SK-N-SH (cell line): Measurements from ENCODE around the gene GRIK5. TPM values are rescaled to one million over a fixed set of nuclear protein-coding genes. Genes with fewer than 3 reads are reported as not detected.

Experiments used
- CTCF ChIA-PET: fragments of 300-600, 350-600 bp; formaldehyde crosslinking; extraction: SDS; loops from one replicate; lab custom pipeline; 2021; lab: Yijun Ruan, JAX
- POLR2A ChIA-PET: fragments of 350-600 bp; sonication (Branson Sonifier 250); formaldehyde crosslinking; extraction: SDS; loops from one replicate; lab custom pipeline; 2020; ENCODE audit warnings: antibody characterized with exemption, inconsistent platforms; lab: Yijun Ruan, JAX
- DNase-seq: peaks from one replicate; pipeline ENCODE4 v3.0.0; 2012
- H2AFZ ChIP-seq: fragments of 200-600 bp; sonication (generic); 2 replicates; pipeline ENCODE4 v1.8.1; 2016; ENCODE audit warnings: antibody characterized with exemption, mild to moderate bottlenecking, low read depth
- H3F3A ChIP-seq: fragments of 200-600 bp; sonication (generic); replicated peaks from 2 replicates; pipeline ENCODE3; 2016; ENCODE audit warnings: antibody characterized with exemption, mild to moderate bottlenecking; ENCODE audit not compliant: insufficient read depth
- H3K27ac ChIP-seq, 2 experiments: fragments of 200-500 bp in 1 of 2; fragments of 200-600 bp in 1 of 2; sonication (Bioruptor generic) in 1 of 2; sonication (generic), shearing (Covaris generic) in 1 of 2; 2 replicates each; pipeline versions ENCODE4 v1.5.1 to v1.6.1; 2014 to 2016; ENCODE audit warnings: low read depth in 2 of 2, inconsistent platforms in 1 of 2, low read length in 1 of 2, mild to moderate bottlenecking in 1 of 2, mixed read lengths in 1 of 2
- H3K27me3 ChIP-seq: fragments of 200-600 bp; sonication (generic), shearing (Covaris generic); 2 replicates; pipeline ENCODE4 v1.6.1; 2016; ENCODE audit warnings: mixed run types; ENCODE audit not compliant: insufficient read depth
- H3K36me3 ChIP-seq, 2 experiments: fragments of 200-500 bp in 1 of 2; fragments of 200-600 bp in 1 of 2; sonication (Bioruptor generic) in 1 of 2; sonication (generic) in 1 of 2; replicated peaks in 1 of 2; 2 replicates each; pipeline versions ENCODE3 to v1.5.1; 2014 to 2016; ENCODE audit warnings: low read length in 1 of 2, mild to moderate bottlenecking in 1 of 2; ENCODE audit not compliant: insufficient read depth in 2 of 2, control insufficient read depth in 1 of 2
- H3K4me1 ChIP-seq, 2 experiments: fragments of 200-500 bp in 1 of 2; fragments of 200-600 bp in 1 of 2; sonication (Bioruptor generic) in 1 of 2; sonication (generic), shearing (Covaris generic) in 1 of 2; 2 replicates each; pipeline versions ENCODE4 v1.5.1 to v1.6.1; 2014 to 2016; ENCODE audit warnings: low read depth in 1 of 2, low read length in 1 of 2, mixed run types in 1 of 2; ENCODE audit not compliant: insufficient read depth in 2 of 2, control insufficient read depth in 1 of 2
- H3K4me2 ChIP-seq: fragments of 200-600 bp; sonication (generic), shearing (Covaris generic); 2 replicates; pipeline ENCODE4 v1.6.1; 2017; ENCODE audit warnings: mixed run types
- H3K4me3 ChIP-seq, 2 experiments: fragments of 200-500 bp in 1 of 2; fragments of 200-600 bp in 1 of 2; sonication (Bioruptor generic) in 1 of 2; sonication (generic), shearing (Covaris generic) in 1 of 2; 2 replicates each; pipeline versions ENCODE4 v1.5.1 to v1.8.1; 2014 to 2016; ENCODE audit warnings: low read depth in 2 of 2, inconsistent platforms in 1 of 2, low read length in 1 of 2, mild to moderate bottlenecking in 1 of 2, mixed read lengths in 1 of 2, moderate library complexity in 1 of 2
- H3K79me2 ChIP-seq: fragments of 200-600 bp; sonication (generic); 2 replicates; pipeline ENCODE4 v1.8.1; 2017; ENCODE audit warnings: mild to moderate bottlenecking; ENCODE audit not compliant: insufficient read depth
- H3K9ac ChIP-seq: fragments of 200-600 bp; sonication (generic); 2 replicates; pipeline ENCODE4 v1.6.1; 2017; ENCODE audit warnings: mixed run types
- H3K9me2 ChIP-seq: fragments of 200-600 bp; sonication (generic); 2 replicates; pipeline ENCODE4 v1.6.1; 2017; ENCODE audit warnings: mixed run types
- H3K9me3 ChIP-seq: fragments of 200-600 bp; sonication (generic); 2 replicates; pipeline ENCODE4 v1.6.1; 2017; ENCODE audit warnings: mixed run types, mild to moderate bottlenecking, moderate library complexity
- H4K20me1 ChIP-seq: fragments of 200-600 bp; sonication (generic); 2 replicates; pipeline ENCODE4 v1.6.1; 2017; ENCODE audit warnings: mild to moderate bottlenecking, mixed run types; ENCODE audit not compliant: insufficient read depth
- CHD2 ChIP-seq: fragments of 150-350 bp; IDR thresholded peaks from 2 replicates; pipeline ENCODE4 v1.6.1; 2018; ENCODE audit warnings: low read length; ENCODE audit not compliant: partially characterized antibody
- FOXM1 ChIP-seq: IDR thresholded peaks from 2 replicates; pipeline ENCODE4 v1.4.0; 2012; ENCODE audit warnings: low read depth, mild to moderate bottlenecking
- MAX ChIP-seq: IDR thresholded peaks from 2 replicates; pipeline ENCODE4 v1.4.0; 2012; ENCODE audit warnings: low read depth
- NRF1 ChIP-seq: IDR thresholded peaks from 2 replicates; pipeline ENCODE4 v1.6.1; 2012; ENCODE audit warnings: low read depth, mild to moderate bottlenecking, low read length
- POLR2AphosphoS5 ChIP-seq: IDR thresholded peaks from 2 replicates; pipeline ENCODE4 v1.6.1; 2012; ENCODE audit warnings: low read depth, low read length
- RCOR1 ChIP-seq: fragments of 150-350 bp; IDR thresholded peaks from 2 replicates; pipeline ENCODE4 v1.6.1; 2017; ENCODE audit warnings: antibody characterized with exemption, low read length
- RFX5 ChIP-seq: IDR thresholded peaks from 2 replicates; pipeline ENCODE4 v1.6.1; 2012; ENCODE audit warnings: mild to moderate bottlenecking, improper control_type of control experiment, low read length
- RXRA ChIP-seq: IDR thresholded peaks from 2 replicates; pipeline ENCODE4 v1.4.0; 2012; ENCODE audit warnings: low read depth, mild to moderate bottlenecking, borderline replicate concordance
- SIN3A ChIP-seq: IDR thresholded peaks from 2 replicates; pipeline ENCODE4 v1.6.1; 2012; ENCODE audit warnings: low read depth, mild to moderate bottlenecking, low read length, moderate library complexity, borderline replicate concordance
- SMC3 ChIP-seq: IDR thresholded peaks from 2 replicates; pipeline ENCODE4 v1.6.1; 2012; ENCODE audit warnings: low read depth, low read length, improper control_type of control experiment
- TCF12 ChIP-seq: IDR thresholded peaks from 2 replicates; pipeline ENCODE4 v1.4.0; 2012
- USF2 ChIP-seq: fragments of 150-350 bp; IDR thresholded peaks from 2 replicates; pipeline ENCODE4 v1.6.1; 2017; ENCODE audit warnings: antibody characterized with exemption, low read length, low read depth, borderline replicate concordance
- YY1 ChIP-seq: IDR thresholded peaks from 2 replicates; pipeline ENCODE4 v1.4.0; 2012; ENCODE audit warnings: low read depth, mild to moderate bottlenecking
- WGBS: methylation state at CpG from one replicate; pipeline ENCODE4 v1.1.6; 2017; ENCODE audit warnings: low lambda C conversion rate; 5-methylcytosine and 5-hydroxymethylcytosine counted together
- polyA plus RNA-seq, 3 experiments: library from polyadenylated mRNA; depleted of rRNA; stranded (reverse); fragments of >200 nt; gene quantifications; 2 replicates each; pipeline ENCODE4 v1.2.3, GENCODE V29; 2012
- TF ChIP-seq, protein P1 (sequence below): fragments of 200-600 bp; sonication (generic); IDR thresholded peaks from 2 replicates; pipeline ENCODE4 v1.6.1; 2017; ENCODE audit warnings: antibody characterized with exemption, mild to moderate bottlenecking, moderate library complexity
- TF ChIP-seq, protein P2 (sequence below): IDR thresholded peaks from 2 replicates; pipeline ENCODE4 v1.6.1; 2012; ENCODE audit warnings: mild to moderate bottlenecking, low read depth, low read length, moderate library complexity

Gene GRIK5
- polyA plus RNA-seq, 1 of the 3 experiments (the other 2 are of a cell fraction) = 2.4 TPM

DNA sequence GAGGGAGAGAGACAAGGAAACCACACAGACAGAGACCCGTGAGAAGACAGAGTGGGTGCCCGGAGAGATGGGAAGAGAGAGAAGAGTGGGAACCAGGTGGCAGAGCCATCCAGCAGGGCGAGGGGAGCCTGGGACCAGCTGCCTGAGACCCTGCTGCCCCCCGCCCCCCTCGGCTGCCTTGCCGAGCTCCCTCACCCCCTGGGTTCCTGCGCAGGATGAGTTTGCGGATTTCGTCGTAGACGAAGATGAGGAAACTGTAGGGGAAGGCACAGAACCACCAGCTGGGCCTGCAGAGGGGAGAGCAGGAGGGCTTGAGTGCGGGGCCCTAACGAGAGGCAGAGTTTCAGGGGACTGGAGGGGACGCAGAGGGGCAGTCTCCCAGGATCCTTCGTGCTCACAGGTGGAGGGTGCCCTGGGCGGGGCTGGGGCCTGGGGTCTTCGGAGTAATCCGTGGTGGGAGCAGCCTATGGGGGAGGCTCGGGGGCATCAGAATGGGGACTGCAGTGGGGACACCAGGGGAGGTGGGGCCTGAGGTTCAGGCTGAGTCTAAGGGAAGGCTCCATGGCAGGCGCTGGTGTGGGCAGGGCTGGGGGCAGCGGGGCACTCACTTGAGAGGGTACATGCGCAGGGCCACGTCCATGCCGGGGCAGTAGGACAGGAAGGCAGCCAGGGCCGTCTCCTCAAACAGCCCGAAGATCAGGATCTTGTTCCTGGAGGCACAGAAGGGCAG lies 102.8 kb downstream of the GRIK5 start:
- no peaks in the 10 kb centered on the region for H3K9me2 ChIP-seq
- no peaks in the 10 kb centered on the region for H3K27me3 ChIP-seq
- no peak overlapping the region for H3K27ac ChIP-seq
- H3F3A ChIP-seq = no peaks in the 10 kb centered on the region
- H4K20me1 ChIP-seq = no peaks in the 10 kb centered on the region
- H3K9ac ChIP-seq = no peak overlapping the region
- ChIA-PET POLR2A (no interaction called here), CTCF (no interaction called here)
- WGBS = 63% methylated on average over 26 of the region's 26 CpGs
- peaks cover 0 to 3% of the 10 kb centered on the region in 2 experiments; a peak in 1 of 4 replicates for H3K4me1 ChIP-seq
- no peaks in the 10 kb centered on the region for H3K36me3 ChIP-seq
- H3K4me3 ChIP-seq = no peak overlapping the region
- TF ChIP-seq SMC3 = no peak
- TF ChIP-seq CHD2 = no peak
- no peak for TF ChIP-seq USF2
- no peak for TF ChIP-seq RXRA
- TF ChIP-seq TCF12 = no peak
- TF ChIP-seq RFX5 = no peak
- H3K9me3 ChIP-seq = no peaks in the 10 kb centered on the region
- H3K79me2 ChIP-seq = no peaks in the 10 kb centered on the region
- no peak overlapping the region for H2AFZ ChIP-seq
- H3K4me2 ChIP-seq = no peak overlapping the region
- DNase-seq = no peak

DNA sequence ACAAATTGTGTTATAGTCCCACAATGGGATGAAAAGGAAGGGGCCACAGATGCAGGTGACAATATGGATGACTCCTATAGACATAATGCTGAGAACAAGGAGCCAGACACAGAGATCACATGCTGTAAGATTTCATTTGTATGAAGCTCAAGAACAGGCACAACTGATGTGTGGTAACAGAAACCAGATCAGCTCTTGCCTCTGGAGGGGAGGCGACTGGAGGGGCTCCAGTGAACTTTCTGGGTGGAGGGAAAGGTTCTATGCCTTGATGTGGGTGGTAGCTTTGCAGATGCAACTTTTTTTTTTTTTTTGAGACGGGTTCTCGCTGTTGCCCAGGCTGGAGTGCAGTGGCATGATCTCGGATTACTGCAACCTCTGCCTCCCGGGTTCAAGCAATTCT lies 104.9 kb downstream of the GRIK5 start:
- H4K20me1 ChIP-seq = no peaks in the 10 kb centered on the region
- ChIA-PET POLR2A (interaction anchor here (1.1 kb wide), 1 partner anchor 14 kb away, joined by 5 read pairs; no protein-coding TSS in a partner anchor), CTCF (interaction anchor here (2.5 kb wide), 1 partner anchor 69 kb away, joined by 10 read pairs; no protein-coding TSS in a partner anchor)
- H3F3A ChIP-seq = no peaks in the 10 kb centered on the region
- H2AFZ ChIP-seq = no peak overlapping the region
- no peak overlapping the region for H3K4me2 ChIP-seq
- H3K4me3 ChIP-seq = no peak overlapping the region
- no peak for DNase-seq
- no peaks in the 10 kb centered on the region for H3K9me3 ChIP-seq
- no peak overlapping the region for H3K9ac ChIP-seq
- H3K9me2 ChIP-seq = no peaks in the 10 kb centered on the region
- H3K36me3 ChIP-seq = no peaks in the 10 kb centered on the region
- no peaks in the 10 kb centered on the region for H3K79me2 ChIP-seq
- TF ChIP-seq NRF1 (no peak), YY1 (no peak), FOXM1 (no peak), RCOR1 (no peak), RFX5 (no peak)
- 68% methylated on average over 5 of the region's 5 CpGs for WGBS
- H3K4me1 ChIP-seq = peaks cover 0 to 3% of the 10 kb centered on the region in 2 experiments; a peak in 1 of 4 replicates
- H3K27me3 ChIP-seq = no peaks in the 10 kb centered on the region
- no peak overlapping the region for H3K27ac ChIP-seq

- ChIA-PET POLR2A (interaction anchor here (2.1 kb wide), 1 partner anchor 36 kb away, joined by 10 read pairs; no protein-coding TSS in a partner anchor), CTCF (interaction anchor here (1.0 to 2.2 kb wide), 2 partner anchors 74 to 88 kb away, joined by 3 to 5 read pairs; no protein-coding TSS in a partner anchor)
- Histone ChIP-seq H3K4me1 (peaks cover 6 to 10% of the 10 kb centered on the region in 2 experiments; a peak in 2 of 4 replicates), H3K4me2 (no peak overlapping the region), H3K9me3 (no peaks in the 10 kb centered on the region), H3K79me2 (no peaks in the 10 kb centered on the region), H3F3A (no peaks in the 10 kb centered on the region), H2AFZ (no peak overlapping the region), H3K9me2 (no peaks in the 10 kb centered on the region), H3K4me3 (no peak overlapping the region), H3K9ac (no peak overlapping the region), H4K20me1 (0 out of 2 replicates have a peak, but pooled peaks cover 4% of the 10 kb centered on the region), H3K27me3 (no peaks in the 10 kb centered on the region), H3K36me3 (peaks cover 0 to 7% of the 10 kb centered on the region in 2 experiments), H3K27ac (no peak overlapping the region)
- 97% methylated on average over 5 of the region's 5 CpGs for WGBS
- no peak for DNase-seq
- TF ChIP-seq SMC3 (no peak), POLR2AphosphoS5 (no peak), MAX (no peak), SIN3A (no peak)
- TF ChIP-seq, protein P1, sequence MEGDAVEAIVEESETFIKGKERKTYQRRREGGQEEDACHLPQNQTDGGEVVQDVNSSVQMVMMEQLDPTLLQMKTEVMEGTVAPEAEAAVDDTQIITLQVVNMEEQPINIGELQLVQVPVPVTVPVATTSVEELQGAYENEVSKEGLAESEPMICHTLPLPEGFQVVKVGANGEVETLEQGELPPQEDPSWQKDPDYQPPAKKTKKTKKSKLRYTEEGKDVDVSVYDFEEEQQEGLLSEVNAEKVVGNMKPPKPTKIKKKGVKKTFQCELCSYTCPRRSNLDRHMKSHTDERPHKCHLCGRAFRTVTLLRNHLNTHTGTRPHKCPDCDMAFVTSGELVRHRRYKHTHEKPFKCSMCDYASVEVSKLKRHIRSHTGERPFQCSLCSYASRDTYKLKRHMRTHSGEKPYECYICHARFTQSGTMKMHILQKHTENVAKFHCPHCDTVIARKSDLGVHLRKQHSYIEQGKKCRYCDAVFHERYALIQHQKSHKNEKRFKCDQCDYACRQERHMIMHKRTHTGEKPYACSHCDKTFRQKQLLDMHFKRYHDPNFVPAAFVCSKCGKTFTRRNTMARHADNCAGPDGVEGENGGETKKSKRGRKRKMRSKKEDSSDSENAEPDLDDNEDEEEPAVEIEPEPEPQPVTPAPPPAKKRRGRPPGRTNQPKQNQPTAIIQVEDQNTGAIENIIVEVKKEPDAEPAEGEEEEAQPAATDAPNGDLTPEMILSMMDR = no peak
- TF ChIP-seq, protein P2, sequence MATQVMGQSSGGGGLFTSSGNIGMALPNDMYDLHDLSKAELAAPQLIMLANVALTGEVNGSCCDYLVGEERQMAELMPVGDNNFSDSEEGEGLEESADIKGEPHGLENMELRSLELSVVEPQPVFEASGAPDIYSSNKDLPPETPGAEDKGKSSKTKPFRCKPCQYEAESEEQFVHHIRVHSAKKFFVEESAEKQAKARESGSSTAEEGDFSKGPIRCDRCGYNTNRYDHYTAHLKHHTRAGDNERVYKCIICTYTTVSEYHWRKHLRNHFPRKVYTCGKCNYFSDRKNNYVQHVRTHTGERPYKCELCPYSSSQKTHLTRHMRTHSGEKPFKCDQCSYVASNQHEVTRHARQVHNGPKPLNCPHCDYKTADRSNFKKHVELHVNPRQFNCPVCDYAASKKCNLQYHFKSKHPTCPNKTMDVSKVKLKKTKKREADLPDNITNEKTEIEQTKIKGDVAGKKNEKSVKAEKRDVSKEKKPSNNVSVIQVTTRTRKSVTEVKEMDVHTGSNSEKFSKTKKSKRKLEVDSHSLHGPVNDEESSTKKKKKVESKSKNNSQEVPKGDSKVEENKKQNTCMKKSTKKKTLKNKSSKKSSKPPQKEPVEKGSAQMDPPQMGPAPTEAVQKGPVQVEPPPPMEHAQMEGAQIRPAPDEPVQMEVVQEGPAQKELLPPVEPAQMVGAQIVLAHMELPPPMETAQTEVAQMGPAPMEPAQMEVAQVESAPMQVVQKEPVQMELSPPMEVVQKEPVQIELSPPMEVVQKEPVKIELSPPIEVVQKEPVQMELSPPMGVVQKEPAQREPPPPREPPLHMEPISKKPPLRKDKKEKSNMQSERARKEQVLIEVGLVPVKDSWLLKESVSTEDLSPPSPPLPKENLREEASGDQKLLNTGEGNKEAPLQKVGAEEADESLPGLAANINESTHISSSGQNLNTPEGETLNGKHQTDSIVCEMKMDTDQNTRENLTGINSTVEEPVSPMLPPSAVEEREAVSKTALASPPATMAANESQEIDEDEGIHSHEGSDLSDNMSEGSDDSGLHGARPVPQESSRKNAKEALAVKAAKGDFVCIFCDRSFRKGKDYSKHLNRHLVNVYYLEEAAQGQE = no peak
These were observed 109.0 kb downstream of the GRIK5 start for GRCh38 chr19:41960973-41961372.
